H1 (cell line): ENCODE results near the gene AIF1L.

ENCODE experiments used
- EP300 ChIP-seq, 2 experiments: IDR thresholded peaks; 1 replicate in 1 of 2; 2 replicates in 1 of 2; pipeline ENCODE4 v1.6.1; 2011 to 2012; ENCODE audit warnings: low read depth in 2 of 2, low read length in 2 of 2, mild to moderate bottlenecking in 2 of 2, borderline replicate concordance in 1 of 2, inconsistent platforms in 1 of 2, moderate library complexity in 1 of 2
- GTF2F1 ChIP-seq: IDR thresholded peaks from 2 replicates; pipeline ENCODE4 v1.6.1; 2012; ENCODE audit warnings: low read depth, low read length, improper control_type of control experiment, borderline replicate concordance
- SIN3A ChIP-seq, 2 experiments: IDR thresholded peaks in 1 of 2; conservative IDR thresholded peaks in 1 of 2; 2 replicates each; pipeline ENCODE4 v1.6.1; 2011 to 2012; ENCODE audit warnings: low read length in 2 of 2, improper control_type of control experiment in 1 of 2, low read depth in 1 of 2, mild to moderate bottlenecking in 1 of 2
- TF ChIP-seq, protein P1 (sequence below), 3 experiments: IDR thresholded peaks; 1 replicate in 2 of 3; 2 replicates in 1 of 3; pipeline versions ENCODE4 v1.5.1 to v1.6.1; 2011; ENCODE audit warnings: low read length in 3 of 3, mild to moderate bottlenecking in 3 of 3, inconsistent platforms in 2 of 3, low read depth in 1 of 3, moderate library complexity in 1 of 3; ENCODE audit not compliant: insufficient read depth in 1 of 3; ENCODE audit errors: control extremely low read depth in 1 of 3

DNA sequence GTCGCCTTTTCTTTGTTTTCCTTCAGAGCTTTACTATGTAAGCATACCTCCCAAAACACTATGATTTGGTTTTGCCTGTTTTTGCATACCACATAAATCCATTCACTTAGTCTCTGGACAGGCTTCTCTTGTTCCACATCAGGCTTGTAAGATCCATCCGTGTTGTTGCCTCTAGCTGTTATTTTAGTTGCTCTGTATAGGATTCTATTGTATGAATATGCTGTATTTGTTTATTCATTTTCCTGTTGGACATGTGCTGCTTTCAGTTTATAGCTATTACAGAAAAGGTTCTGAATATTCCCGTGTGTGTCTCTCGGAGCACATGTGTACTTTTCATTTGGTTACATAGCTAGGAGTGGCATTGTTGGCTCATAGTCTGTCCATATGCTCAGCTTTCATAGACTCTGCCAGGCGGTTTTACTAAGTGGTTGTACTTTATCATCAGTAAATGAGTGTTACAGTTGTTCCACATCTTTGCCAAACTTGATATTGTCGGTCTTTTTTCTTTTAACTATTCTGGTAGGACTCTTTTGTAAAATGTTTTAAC lies 70.9 kb downstream of the AIF1L start:
- TF ChIP-seq GTF2F1 (no peak), SIN3A (conservative IDR thresholded peaks at IDR 0.05 in 1 of 2, IDR thresholded peaks at IDR 0.05 in 1 of 2; ENCODE audit: low read depth in 1 of 2, low read length in 2 of 2) (no peak), EP300 (IDR thresholded peaks at IDR 0.05; ENCODE audit: borderline replicate concordance in 1 of 2, low read depth in 2 of 2, low read length in 2 of 2) (no peak)
- TF ChIP-seq, protein P1, sequence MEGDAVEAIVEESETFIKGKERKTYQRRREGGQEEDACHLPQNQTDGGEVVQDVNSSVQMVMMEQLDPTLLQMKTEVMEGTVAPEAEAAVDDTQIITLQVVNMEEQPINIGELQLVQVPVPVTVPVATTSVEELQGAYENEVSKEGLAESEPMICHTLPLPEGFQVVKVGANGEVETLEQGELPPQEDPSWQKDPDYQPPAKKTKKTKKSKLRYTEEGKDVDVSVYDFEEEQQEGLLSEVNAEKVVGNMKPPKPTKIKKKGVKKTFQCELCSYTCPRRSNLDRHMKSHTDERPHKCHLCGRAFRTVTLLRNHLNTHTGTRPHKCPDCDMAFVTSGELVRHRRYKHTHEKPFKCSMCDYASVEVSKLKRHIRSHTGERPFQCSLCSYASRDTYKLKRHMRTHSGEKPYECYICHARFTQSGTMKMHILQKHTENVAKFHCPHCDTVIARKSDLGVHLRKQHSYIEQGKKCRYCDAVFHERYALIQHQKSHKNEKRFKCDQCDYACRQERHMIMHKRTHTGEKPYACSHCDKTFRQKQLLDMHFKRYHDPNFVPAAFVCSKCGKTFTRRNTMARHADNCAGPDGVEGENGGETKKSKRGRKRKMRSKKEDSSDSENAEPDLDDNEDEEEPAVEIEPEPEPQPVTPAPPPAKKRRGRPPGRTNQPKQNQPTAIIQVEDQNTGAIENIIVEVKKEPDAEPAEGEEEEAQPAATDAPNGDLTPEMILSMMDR (IDR thresholded peaks at IDR 0.05; ENCODE audit: control extremely low read depth in 1 of 3, insufficient read depth in 1 of 3, low read depth in 1 of 3, low read length in 3 of 3) = no peak
